Naive thymus-derived CD8-positive, alpha-beta T cell (primary cell): ENCODE data around the gene DLG2. TPM values are rescaled to one million over a fixed set of nuclear protein-coding genes. Genes with fewer than 3 reads are reported as not detected.

ENCODE experiments used
- ATAC-seq, 2 donors: fragments of 150-1000 bp; cut with Tn5 transposase in 1 of 2; sonication (Bioruptor Pico), chemical (Tn5 transposase) in 1 of 2; 1 replicate in 1 of 2; 2 replicates in 1 of 2; pipeline ENCODE4 v1.10.0; 2021; ENCODE audit warnings: mild to moderate bottlenecking in 2 of 2, moderate library complexity in 2 of 2
- POLR2A ChIA-PET: fragments of 350-600 bp; sonication (Branson Sonifier 250); formaldehyde crosslinking; loops from one replicate; lab custom pipeline; 2021; ENCODE audit warnings: antibody characterized with exemption; lab: Charles Lee
- DNase-seq, 10 donors: peaks; one replicate each; pipeline versions ENCODE4 v3.0.0 to v3.0.0-alpha.2; 2020 to 2022
- H3K27ac Mint-ChIP-seq, 10 donors: one replicate each; pipeline ENCODE4 v1.8.0; 2020 to 2022; ENCODE audit warnings: mild to moderate bottlenecking in 10 of 10, mixed read lengths in 10 of 10, moderate library complexity in 4 of 10, inconsistent platforms in 1 of 10
- H3K27me3 Mint-ChIP-seq, 5 donors: one replicate each; pipeline ENCODE4 v1.8.0; 2021 to 2022; ENCODE audit warnings: mixed read lengths in 5 of 5
- H3K36me3 Mint-ChIP-seq, 3 donors: one replicate each; pipeline ENCODE4 v1.8.0; 2020 to 2022; ENCODE audit warnings: mixed read lengths in 3 of 3, mild to moderate bottlenecking in 2 of 3, inconsistent platforms in 1 of 3
- H3K4me1 Mint-ChIP-seq, 4 donors: one replicate each; pipeline ENCODE4 v1.8.0; 2021 to 2022; ENCODE audit warnings: mixed read lengths in 4 of 4
- H3K4me3 Mint-ChIP-seq, 10 donors: one replicate each; pipeline ENCODE4 v1.8.0; 2020 to 2022; ENCODE audit warnings: mild to moderate bottlenecking in 10 of 10, mixed read lengths in 10 of 10, moderate library complexity in 6 of 10, inconsistent platforms in 1 of 10
- H3K9me3 Mint-ChIP-seq, 9 donors: one replicate each; pipeline ENCODE4 v1.8.0; 2020 to 2022; ENCODE audit warnings: mixed read lengths in 9 of 9, mild to moderate bottlenecking in 3 of 9, inconsistent platforms in 1 of 9, moderate library complexity in 1 of 9
- polyA plus RNA-seq, 3 donors: library from polyadenylated mRNA; unstranded; fragments of 300-500 nt; fragmentation: Illumina TruSeq; gene quantifications; one replicate each; pipeline ENCODE4 v1.2.3, GENCODE V29; 2021
- total RNA-seq, 8 experiments: library from RNA in 2 of 8; stranded (reverse) in 2 of 8; gene quantifications; one replicate each; pipeline ENCODE4 v1.2.3 and lab custom pipeline; 2021 to 2026

Gene DLG2
- total and polyA plus RNA-seq, 5 experiments from 2014 or later = 0.86 to 6.2 (median 2.5) TPM

DNA sequence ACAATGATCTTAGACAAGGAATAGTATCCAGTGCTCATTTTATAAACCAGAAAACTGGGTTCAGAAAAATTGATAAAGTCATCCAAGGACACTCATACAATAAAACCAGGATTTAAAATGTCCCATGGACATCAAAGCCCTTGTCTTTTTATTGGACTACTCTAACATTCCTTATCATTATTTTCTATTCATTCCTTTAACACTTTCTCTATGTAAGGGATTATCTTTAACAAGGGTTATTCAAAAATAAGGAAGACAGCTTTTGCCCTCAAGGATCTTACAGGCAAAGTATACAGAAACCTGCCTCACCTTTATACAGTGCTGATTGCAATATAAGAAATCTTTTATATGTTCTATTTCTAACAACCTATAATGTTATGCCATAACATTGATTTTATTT, 790.8 kb downstream of the DLG2 start:
- H3K36me3 Mint-ChIP-seq = no peaks in the 10 kb centered on the region
- POLR2A ChIA-PET = no interaction called here
- peaks cover 6 to 38% (median 16%) of the 10 kb centered on the region in 9 donors for H3K9me3 Mint-ChIP-seq
- DNase-seq (no peak), ATAC-seq (no peak)
- no peaks in the 10 kb centered on the region for H3K4me1 Mint-ChIP-seq
- no peaks in the 10 kb centered on the region for H3K27me3 Mint-ChIP-seq
- H3K27ac Mint-ChIP-seq = no peak overlapping the region
- H3K4me3 Mint-ChIP-seq = no peak overlapping the region

DNA sequence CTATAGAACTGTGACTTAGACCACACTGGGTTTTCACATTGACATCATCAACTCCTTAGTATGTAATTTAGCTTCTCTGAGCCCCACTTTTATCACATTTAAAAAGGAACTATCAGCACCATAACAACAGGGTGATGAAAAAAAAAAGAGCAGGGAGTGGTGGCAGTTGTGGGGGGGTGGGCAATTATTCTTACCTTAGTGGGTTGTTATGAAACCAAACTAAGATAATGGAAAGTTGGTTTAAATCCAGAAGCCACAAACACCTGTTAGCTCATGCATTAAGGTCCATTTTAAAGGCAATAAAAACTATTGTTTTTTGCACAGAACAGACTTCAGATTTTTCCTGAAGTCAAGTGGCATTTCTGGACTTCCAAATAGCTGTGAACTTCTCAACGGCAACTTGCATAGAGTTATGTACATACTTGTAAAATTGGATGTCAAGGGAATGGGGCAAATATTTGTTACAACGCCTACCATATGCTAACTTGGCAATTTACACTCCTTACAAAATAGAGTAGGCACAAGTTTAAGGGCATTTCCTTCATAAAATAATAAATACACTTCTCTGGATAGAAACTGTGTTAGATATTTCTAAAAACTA, 793.6 kb downstream of the DLG2 start:
- no peak for ATAC-seq
- H3K27me3 Mint-ChIP-seq = peaks cover 0 to 2% (median 0%) of the 10 kb centered on the region in 5 donors
- H3K4me3 Mint-ChIP-seq = no peak overlapping the region
- H3K36me3 Mint-ChIP-seq = no peaks in the 10 kb centered on the region
- POLR2A ChIA-PET = no interaction called here
- H3K4me1 Mint-ChIP-seq = no peaks in the 10 kb centered on the region
- DNase-seq = no peak
- no peak overlapping the region for H3K27ac Mint-ChIP-seq
- H3K9me3 Mint-ChIP-seq = peaks cover 0 to 21% (median 11%) of the 10 kb centered on the region in 9 donors

DNA sequence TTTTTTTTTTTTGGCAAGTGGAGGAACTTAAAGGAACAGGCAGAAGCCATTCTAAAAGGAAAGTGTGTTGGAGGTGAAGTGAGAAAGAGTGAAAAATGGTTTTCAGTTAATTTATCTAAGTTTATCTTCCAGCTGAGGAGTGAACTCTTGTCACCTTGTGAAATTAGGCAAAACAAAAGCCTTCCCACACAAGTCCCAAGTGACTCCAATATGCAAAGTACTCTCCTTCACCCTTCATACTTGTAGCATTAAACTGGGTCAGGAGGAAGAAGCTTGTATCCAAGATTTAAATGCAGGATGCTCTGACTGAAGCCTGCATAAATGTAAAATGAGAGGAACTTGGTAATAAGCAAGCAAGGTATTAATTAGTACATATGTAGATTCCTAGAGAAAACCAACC, 796.8 kb downstream of the DLG2 start:
- Mint-ChIP-seq H3K27me3 (peaks cover 0 to 4% (median 1%) of the 10 kb centered on the region in 5 donors), H3K27ac (no peak overlapping the region), H3K36me3 (no peaks in the 10 kb centered on the region), H3K4me1 (no peaks in the 10 kb centered on the region), H3K4me3 (no peak overlapping the region), H3K9me3 (peaks cover 2 to 34% (median 5%) of the 10 kb centered on the region in 9 donors)
- POLR2A ChIA-PET = no interaction called here
- DNase-seq (no peak), ATAC-seq (no peak)

DNA sequence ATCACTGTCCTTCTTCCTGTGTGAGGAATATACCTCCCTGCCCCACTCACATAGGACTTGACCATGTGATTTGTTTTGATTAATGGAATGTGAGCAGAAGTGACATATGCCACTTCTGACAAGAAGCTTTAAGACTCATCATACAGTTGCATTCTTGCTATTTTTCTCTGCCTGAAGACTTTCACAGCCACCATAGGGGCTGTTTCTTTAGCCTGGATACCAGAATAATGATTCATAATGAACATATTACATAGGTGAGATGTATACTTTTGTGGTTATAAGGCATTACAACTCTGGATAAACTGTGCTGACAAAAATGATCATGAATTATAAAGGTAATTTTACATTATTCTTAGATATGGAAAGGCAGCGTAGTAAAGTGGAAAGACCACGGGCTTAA, 798.0 kb downstream of the DLG2 start:
- DNase-seq (no peak), ATAC-seq (no peak)
- Mint-ChIP-seq H3K27me3 (peaks cover 0 to 4% (median 1%) of the 10 kb centered on the region in 5 donors), H3K27ac (no peak overlapping the region), H3K36me3 (no peaks in the 10 kb centered on the region), H3K9me3 (peaks cover 0 to 28% (median 4%) of the 10 kb centered on the region in 9 donors), H3K4me1 (no peaks in the 10 kb centered on the region), H3K4me3 (no peak overlapping the region)
- POLR2A ChIA-PET = no interaction called here

DNA sequence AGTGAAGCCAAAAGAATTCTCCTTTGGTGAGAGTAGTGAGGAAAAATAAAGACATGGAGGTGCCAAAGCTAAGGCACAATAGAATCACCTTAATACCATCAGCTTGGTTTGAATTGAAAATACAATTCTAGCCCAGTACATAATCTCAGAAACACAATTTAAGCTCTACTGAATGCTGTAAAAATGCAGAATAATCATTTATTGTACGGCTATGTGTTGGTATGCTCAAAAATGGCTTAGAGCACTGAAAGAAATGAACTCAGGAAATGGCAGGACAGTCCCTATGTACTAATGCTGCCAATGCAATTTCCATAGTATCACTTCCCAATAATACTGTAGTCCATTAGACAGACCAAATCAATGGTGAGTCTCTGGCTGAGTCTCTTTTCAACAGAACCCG, 798.5 kb downstream of the DLG2 start:
- H3K4me1 Mint-ChIP-seq = no peaks in the 10 kb centered on the region
- H3K27ac Mint-ChIP-seq = no peak overlapping the region
- no peak overlapping the region for H3K4me3 Mint-ChIP-seq
- DNase-seq = no peak
- H3K27me3 Mint-ChIP-seq = peaks cover 0 to 4% (median 1%) of the 10 kb centered on the region in 5 donors
- H3K36me3 Mint-ChIP-seq = no peaks in the 10 kb centered on the region
- POLR2A ChIA-PET = no interaction called here
- no peak for ATAC-seq
- H3K9me3 Mint-ChIP-seq = peaks cover 0 to 25% (median 4%) of the 10 kb centered on the region in 9 donors

DNA sequence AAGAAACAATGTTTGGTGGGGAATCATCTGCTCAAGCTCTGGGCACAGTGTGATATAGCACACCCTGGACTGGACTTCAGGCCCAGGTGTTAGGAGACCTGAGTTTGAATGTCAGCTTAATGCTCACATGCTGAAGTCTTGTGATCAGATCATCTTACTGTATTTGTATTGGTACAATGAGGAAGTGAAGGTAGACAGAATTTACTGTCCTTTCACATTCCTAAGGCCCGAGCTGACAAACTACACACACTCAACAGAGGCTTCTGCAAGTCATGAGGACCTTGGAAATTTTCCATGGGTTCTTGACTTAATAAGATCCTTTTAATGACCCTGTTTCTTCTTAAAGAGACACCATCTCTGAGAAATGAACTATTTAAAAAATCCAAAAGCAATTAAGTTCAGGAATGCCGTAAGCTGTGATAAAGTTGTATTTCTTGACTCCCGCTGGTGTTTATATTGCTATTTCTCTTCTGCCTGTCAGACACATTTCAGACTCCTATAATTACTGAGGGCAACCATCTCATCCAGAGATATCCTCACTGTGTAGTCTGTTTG, 802.0 kb downstream of the DLG2 start:
- no peak for ATAC-seq
- H3K4me3 Mint-ChIP-seq = no peak overlapping the region

DNA sequence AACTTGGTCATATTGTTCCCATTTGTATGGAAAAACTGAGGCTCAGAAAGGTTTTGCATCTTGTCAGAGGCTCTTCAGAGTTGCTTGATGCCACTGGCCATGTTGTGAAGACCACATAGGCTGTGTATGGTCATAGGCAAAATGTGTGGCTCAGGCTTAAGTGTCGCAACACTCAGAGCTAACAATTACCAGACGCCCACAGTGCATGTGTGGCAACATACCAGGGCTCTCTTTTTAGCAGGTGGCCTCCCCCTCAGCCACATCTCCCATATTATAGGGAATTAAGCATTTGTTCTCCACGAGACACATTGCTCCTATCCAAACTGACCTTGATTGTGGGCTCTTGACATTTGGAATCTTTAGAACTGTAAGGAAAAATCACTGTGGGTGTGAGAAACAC, 802.5 kb downstream of the DLG2 start:
- Mint-ChIP-seq H3K4me1 (no peaks in the 10 kb centered on the region), H3K27ac (no peak overlapping the region), H3K36me3 (peaks cover 0 to 4% (median 0%) of the 10 kb centered on the region in 3 donors), H3K27me3 (peaks cover 0 to 4% (median 1%) of the 10 kb centered on the region in 5 donors), H3K4me3 (no peak overlapping the region), H3K9me3 (peaks cover 0 to 25% (median 4%) of the 10 kb centered on the region in 9 donors)
- ATAC-seq = no peak
- DNase-seq = no peak
- POLR2A ChIA-PET = no interaction called here

More for the DNA sequence above, 802.0 kb downstream of the DLG2 start:
- Mint-ChIP-seq H3K36me3 (peaks cover 0 to 4% (median 0%) of the 10 kb centered on the region in 3 donors), H3K4me1 (no peaks in the 10 kb centered on the region), H3K27ac (no peak overlapping the region), H3K9me3 (peaks cover 0 to 25% (median 4%) of the 10 kb centered on the region in 9 donors), H3K27me3 (peaks cover 0 to 4% (median 1%) of the 10 kb centered on the region in 5 donors)
- no peak for DNase-seq
- POLR2A ChIA-PET = no interaction called here

DNA sequence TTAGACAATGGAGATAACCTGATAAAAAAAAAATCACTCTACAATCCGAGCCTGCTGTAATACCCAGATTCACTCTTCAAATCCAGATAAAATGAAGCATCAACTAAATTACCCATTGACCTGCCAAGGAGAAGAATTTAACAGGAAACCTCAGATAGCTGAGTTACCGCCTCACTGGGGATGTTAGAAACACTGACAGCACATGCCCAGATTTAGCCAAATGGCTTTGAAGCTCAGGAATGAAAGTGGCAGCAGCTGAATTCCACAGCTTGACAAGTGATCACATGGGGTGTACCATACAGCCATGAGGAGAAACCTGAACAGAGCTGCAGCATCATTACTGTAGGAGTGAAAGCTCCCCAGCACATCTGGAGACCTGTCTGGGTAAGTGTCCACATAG, 807.6 kb downstream of the DLG2 start:
- POLR2A ChIA-PET = no interaction called here
- DNase-seq (no peak), ATAC-seq (no peak)
- Mint-ChIP-seq H3K36me3 (peaks cover 0 to 4% (median 2%) of the 10 kb centered on the region in 3 donors), H3K27ac (no peak overlapping the region), H3K27me3 (no peaks in the 10 kb centered on the region), H3K4me3 (no peak overlapping the region), H3K4me1 (no peaks in the 10 kb centered on the region), H3K9me3 (peaks cover 0 to 20% (median 10%) of the 10 kb centered on the region in 9 donors)

DNA sequence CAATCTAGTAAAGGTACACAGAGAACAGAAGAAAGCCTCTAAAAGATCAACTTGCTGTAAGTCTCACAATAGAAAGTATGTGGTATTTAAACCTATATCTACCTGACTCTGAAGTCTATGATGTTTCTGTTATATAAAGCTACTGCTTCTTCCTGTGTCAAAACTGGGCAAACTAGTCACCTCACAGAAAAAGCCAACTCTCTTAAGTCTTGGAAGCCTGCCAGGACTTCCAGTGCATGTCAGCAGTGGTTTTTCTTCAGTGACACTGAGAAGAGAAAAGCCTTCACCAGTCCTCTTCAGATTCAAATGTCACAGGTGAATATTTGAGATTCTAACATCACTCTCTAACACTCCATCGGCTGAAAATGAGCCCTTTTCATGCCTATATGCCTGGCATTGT, 808.0 kb downstream of the DLG2 start:
- Mint-ChIP-seq H3K27ac (no peak overlapping the region), H3K27me3 (no peaks in the 10 kb centered on the region), H3K4me3 (no peak overlapping the region), H3K9me3 (peaks cover 0 to 23% (median 11%) of the 10 kb centered on the region in 9 donors), H3K36me3 (peaks cover 0 to 4% (median 2%) of the 10 kb centered on the region in 3 donors), H3K4me1 (no peaks in the 10 kb centered on the region)
- POLR2A ChIA-PET = no interaction called here
- no peak for ATAC-seq
- DNase-seq = no peak

DNA sequence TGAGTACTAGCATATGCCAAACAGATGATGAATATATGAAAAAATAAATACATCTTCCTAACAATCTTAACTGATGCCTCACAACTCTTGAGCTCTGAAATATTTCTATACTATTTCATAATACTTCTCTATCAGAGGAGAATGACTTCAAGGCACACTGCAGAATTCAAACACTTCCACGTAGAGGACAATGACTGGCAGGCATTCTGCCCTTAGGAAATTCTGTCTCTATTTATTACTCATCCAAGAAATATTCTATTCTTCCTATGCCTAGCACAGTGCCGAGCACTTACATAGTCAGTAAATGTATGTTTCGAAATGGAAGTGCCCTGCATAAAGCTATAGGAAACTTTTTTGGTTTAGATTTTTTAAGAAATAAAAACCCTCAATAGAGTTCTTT, 809.1 kb downstream of the DLG2 start:
- POLR2A ChIA-PET = no interaction called here
- H3K4me3 Mint-ChIP-seq = no peak overlapping the region
- H3K36me3 Mint-ChIP-seq = peaks cover 0 to 4% (median 2%) of the 10 kb centered on the region in 3 donors
- DNase-seq = no peak
- peaks cover 0 to 34% (median 12%) of the 10 kb centered on the region in 9 donors for H3K9me3 Mint-ChIP-seq
- no peak overlapping the region for H3K27ac Mint-ChIP-seq
- no peaks in the 10 kb centered on the region for H3K27me3 Mint-ChIP-seq
- no peaks in the 10 kb centered on the region for H3K4me1 Mint-ChIP-seq
- ATAC-seq = no peak

DNA sequence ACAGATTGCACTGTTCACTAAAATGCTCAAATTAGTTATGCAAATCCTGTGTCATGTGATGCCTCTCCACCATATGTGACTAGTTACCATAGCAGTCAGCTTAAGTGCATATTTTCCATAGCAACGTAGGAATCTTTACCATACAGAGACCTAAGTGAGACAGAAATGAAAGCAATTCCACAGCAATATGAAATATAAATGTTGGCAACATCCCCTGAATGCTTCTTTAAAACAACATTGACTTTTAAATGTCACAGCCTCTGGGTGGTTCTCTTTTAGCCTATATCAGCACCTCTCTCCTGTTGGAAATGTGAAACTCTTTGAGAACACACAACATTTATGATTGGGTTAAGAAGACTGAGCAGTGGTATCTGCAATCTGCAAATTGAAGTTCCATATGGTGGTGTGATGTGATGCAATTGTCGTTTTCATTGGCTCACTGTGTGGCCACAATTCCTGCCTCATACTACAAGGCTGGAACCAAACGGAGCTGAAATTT, 814.6 kb downstream of the DLG2 start:
- ATAC-seq = no peak
- H3K27me3 Mint-ChIP-seq = no peaks in the 10 kb centered on the region
- DNase-seq = no peak
- POLR2A ChIA-PET = no interaction called here
- no peak overlapping the region for H3K4me3 Mint-ChIP-seq
- H3K9me3 Mint-ChIP-seq = peaks cover 0 to 45% (median 17%) of the 10 kb centered on the region in 9 donors
- no peaks in the 10 kb centered on the region for H3K4me1 Mint-ChIP-seq
- H3K36me3 Mint-ChIP-seq = peaks cover 0 to 2% (median 0%) of the 10 kb centered on the region in 3 donors
- H3K27ac Mint-ChIP-seq = no peak overlapping the region

DNA sequence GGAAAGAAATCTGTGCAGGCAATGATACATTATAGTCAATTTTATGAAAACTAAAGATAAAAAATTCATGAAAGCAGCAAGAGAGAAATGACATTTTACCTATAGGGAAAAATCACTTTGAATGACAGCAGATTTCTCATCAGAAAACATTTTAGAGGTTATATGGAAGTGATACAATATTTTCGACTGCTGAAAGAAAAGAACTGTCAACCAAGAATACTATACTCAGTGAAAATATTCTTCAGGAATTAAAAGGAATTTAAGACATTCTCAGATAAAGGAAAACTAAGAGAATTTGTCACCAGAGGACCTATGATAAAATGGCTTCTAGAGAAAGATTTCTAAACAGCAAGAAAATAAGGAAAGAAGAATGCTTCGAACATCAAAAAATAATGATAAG, 820.8 kb downstream of the DLG2 start:
- POLR2A ChIA-PET = no interaction called here
- no peaks in the 10 kb centered on the region for H3K27me3 Mint-ChIP-seq
- no peak for ATAC-seq
- H3K27ac Mint-ChIP-seq = no peak overlapping the region
- H3K36me3 Mint-ChIP-seq = peaks cover 0 to 16% (median 0%) of the 10 kb centered on the region in 3 donors
- H3K4me1 Mint-ChIP-seq = no peaks in the 10 kb centered on the region
- H3K4me3 Mint-ChIP-seq = no peak overlapping the region
- H3K9me3 Mint-ChIP-seq = peaks cover 12 to 63% (median 41%) of the 10 kb centered on the region in 9 donors
- no peak for DNase-seq

DNA sequence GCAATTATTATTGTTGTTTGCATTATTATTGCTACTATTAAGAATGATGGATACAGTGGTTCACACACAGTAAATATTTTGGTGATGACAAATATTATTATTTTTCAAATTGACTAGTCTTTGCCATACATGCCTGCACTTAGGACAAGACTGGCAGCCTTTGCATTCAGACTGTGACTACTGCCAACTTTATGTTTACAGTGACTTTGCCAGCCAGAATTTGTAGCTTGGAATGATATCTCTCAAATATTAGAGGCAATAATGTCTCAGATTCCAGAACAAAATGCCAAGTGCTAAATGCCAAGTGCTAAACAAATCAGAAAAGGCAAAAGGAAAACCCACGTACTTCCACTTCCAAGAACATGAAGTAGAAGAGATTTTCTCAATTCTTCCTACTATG, 823.1 kb downstream of the DLG2 start:
- Mint-ChIP-seq H3K9me3 (peaks cover 8 to 57% (median 38%) of the 10 kb centered on the region in 9 donors), H3K4me3 (no peak overlapping the region), H3K27ac (no peak overlapping the region), H3K4me1 (no peaks in the 10 kb centered on the region), H3K36me3 (peaks cover 0 to 20% (median 0%) of the 10 kb centered on the region in 3 donors), H3K27me3 (no peaks in the 10 kb centered on the region)
- ATAC-seq (no peak), DNase-seq (no peak)
- POLR2A ChIA-PET = no interaction called here
